Ectodermal cell (in vitro differentiated cells): ENCODE results near the gene MSMB. TPM values are rescaled to one million over a fixed set of nuclear protein-coding genes. Genes with fewer than 3 reads are reported as not detected.
"Not testable (repeated sequence)": the region's sequence is repeated elsewhere in the genome, so short reads cannot be mapped to it uniquely, and the experiment has no call there.

Experiments
- H3K27ac ChIP-seq: 2 replicates; pipeline ENCODE4 v1.7.0; 2013; ENCODE audit warnings: mild to moderate bottlenecking, low read depth, low read length; ENCODE audit not compliant: insufficient read depth, poor library complexity, severe bottlenecking
- H3K27me3 ChIP-seq: 2 replicates; pipeline ENCODE4 v1.7.0; 2013; ENCODE audit warnings: mild to moderate bottlenecking, low read length; ENCODE audit not compliant: insufficient read depth, control insufficient read depth, poor library complexity, severe bottlenecking
- H3K36me3 ChIP-seq: one replicate; pipeline ENCODE4 v1.7.0; 2013; ENCODE audit warnings: low read length; ENCODE audit not compliant: control insufficient read depth, insufficient read depth
- H3K4me1 ChIP-seq: one replicate; pipeline ENCODE4 v1.7.0; 2013; ENCODE audit warnings: low read length; ENCODE audit not compliant: control insufficient read depth, insufficient read depth
- H3K4me3 ChIP-seq: 2 replicates; pipeline ENCODE4 v1.7.0; 2013; ENCODE audit warnings: low read depth, low read length, control low read depth; ENCODE audit not compliant: insufficient read depth
- H3K9me3 ChIP-seq: 2 replicates; pipeline ENCODE4 v1.7.0; 2013; ENCODE audit warnings: mild to moderate bottlenecking, low read length, moderate library complexity; ENCODE audit not compliant: control insufficient read depth
- WGBS, 2 experiments: methylation state at CpG; one replicate each; pipeline ENCODE4 v1.1.7; 2013; ENCODE audit warnings: missing lambda C conversion rate in 2 of 2; 5-methylcytosine and 5-hydroxymethylcytosine counted together
- polyA plus RNA-seq, 4 experiments: library from polyadenylated mRNA; stranded (reverse); fragments of 50-300 nt; gene quantifications; one replicate each; pipeline ENCODE4 v1.2.3, GENCODE V29; 2013

MSMB gene, protein sequence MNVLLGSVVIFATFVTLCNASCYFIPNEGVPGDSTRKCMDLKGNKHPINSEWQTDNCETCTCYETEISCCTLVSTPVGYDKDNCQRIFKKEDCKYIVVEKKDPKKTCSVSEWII
- not detected for polyA plus RNA-seq (2013, experiment 1 of 4)
- not detected for polyA plus RNA-seq (2013, experiment 2 of 4)
- polyA plus RNA-seq (2013, experiment 3 of 4), result not detected
- not detected for polyA plus RNA-seq (2013, experiment 4 of 4)

DNA sequence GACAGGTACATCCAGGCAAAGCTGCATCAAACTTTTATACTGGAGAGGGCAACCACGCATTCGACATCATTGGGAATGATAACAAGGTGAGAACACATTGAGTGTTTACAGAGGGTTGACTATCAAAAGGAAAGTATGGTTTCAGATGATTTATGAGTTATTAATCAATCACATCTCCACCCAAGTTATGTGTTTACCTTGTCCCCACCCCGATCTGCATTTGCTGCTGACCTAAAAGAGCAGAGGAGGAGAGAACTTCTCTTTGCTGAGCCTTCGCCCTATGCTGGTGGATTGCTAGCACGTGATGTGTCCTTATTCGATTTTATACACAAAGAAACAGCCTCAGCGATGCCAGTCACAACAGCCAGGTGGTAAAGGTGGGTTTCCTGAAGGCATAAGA, at the start of gene MSMB:
Gene MSMB, minus strand, starts transcription at position 9 of the 400 bp plus-strand sequence. CDS start 32 bp downstream, outside the sequence.
- Histone ChIP-seq H3K27me3 (peaks cover 16% of the 10 kb centered on the region), H3K36me3 (no peaks in the 10 kb centered on the region), H3K4me1 (no peaks in the 10 kb centered on the region), H3K27ac (no peak within 1 kb of the TSS), H3K4me3 (no peak within 1 kb of the TSS), H3K9me3 (no peaks in the 10 kb centered on the region)
- 93 to 94% methylated on average over 7 of the region's 7 CpGs for WGBS, 2 experiments

DNA sequence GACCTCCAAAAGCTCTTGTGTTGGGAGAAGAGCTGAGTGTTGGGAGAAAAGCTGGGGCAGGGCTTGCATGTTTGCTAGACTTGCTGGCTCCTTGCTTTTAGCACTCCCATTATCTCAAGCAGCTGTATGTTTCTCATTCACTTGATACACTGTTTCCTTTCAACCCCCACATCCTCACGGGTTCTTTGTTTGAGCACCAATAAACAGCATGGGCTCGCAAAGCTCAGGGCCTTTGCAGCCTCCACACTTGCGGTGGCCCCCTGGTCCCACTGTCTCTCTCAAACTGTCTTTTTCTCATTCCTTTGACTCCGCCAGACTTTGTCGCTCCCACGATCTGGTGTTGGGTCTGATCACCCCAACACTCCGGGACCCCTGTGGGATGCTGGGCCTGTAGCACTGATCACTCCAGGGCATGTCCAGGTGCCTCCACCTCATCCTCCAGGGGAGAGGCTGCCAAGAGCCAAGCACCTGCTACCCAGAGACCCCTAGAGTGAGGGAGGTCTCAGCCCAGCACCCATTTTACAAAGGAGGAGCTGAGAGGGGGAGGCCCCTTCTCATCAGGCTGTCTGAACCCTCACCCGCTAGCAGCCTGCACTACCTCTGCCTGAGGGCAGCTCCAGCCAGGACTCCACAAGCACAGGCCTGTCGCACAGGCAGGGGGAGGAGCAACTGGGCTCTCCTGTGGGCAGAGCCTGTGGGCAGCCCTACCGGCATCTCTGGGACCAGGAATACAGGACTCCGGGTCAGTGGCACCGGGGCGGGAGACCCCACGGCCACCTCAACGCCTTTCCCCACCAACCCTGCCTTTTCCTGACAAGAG, 49.1 kb upstream of the MSMB start:
- Histone ChIP-seq H3K36me3 (no peaks in the 10 kb centered on the region), H3K27ac (no peak overlapping the region), H3K9me3 (no peaks in the 10 kb centered on the region), H3K4me3 (no peak overlapping the region), H3K4me1 (peaks cover 7% of the 10 kb centered on the region), H3K27me3 (no peaks in the 10 kb centered on the region)
- WGBS, 2 experiments, result 82 to 83% methylated on average over 15 of the region's 15 CpGs

DNA sequence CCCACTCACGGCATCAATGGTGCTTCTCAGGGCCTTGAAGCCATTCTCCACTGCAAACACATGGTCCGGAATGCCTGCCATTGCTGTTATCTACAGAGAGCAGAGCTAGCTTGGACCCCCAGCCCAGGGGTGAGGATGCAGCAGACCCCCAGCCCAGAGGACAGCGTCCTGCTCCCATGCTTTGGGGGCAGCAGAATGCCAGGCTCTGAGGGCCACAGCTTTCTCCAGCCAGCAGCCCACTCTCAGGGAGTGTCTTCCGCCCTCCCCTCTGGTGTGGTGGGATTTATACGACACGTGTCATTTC, 48.1 kb upstream of the MSMB start:
- no peak overlapping the region for H3K27ac ChIP-seq
- no peak overlapping the region for H3K4me3 ChIP-seq
- H3K27me3 ChIP-seq, result no peaks in the 10 kb centered on the region
- peaks cover 7% of the 10 kb centered on the region for H3K4me1 ChIP-seq
- 90 to 95% methylated on average over 6 of the region's 6 CpGs for WGBS, 2 experiments
- no peaks in the 10 kb centered on the region for H3K36me3 ChIP-seq
- H3K9me3 ChIP-seq, result no peaks in the 10 kb centered on the region

DNA sequence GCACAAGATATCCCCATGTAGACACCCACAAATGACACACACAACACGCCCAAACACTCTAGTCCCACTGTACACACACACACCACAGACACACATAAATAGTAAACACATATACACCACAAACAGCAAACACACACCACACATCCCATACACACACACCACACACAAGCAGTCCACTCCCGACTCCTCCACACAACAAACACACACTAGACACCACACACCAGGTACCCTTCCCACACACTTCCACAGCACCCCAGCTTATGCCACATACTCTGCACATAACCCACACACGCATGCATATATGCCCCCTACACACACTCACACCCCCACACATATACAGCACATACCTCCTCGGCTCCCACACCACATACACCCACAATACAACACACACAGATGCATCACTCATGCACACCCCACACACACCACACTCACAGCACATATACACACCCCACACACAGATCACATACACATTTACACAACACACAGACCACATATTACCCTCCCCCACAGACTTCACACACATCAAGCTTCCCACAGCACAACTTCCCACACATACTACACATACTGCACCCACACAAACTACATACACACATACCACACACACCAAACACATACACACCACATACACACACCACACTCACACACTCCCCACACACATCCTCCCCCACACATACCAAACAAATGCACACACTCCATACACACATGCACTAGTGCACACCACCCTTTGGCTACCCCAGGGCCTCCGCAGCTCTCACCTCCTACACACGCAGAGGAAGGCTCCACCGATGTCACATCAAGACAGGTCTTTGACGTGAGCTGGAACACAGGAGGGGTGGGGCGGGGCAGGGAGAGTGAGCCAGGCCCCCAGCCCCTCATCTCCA, 47.5 kb upstream of the MSMB start:
- not testable (repeated sequence) for H3K9me3 ChIP-seq, H3K4me3 ChIP-seq, H3K4me1 ChIP-seq, H3K27me3 ChIP-seq, H3K36me3 ChIP-seq, H3K27ac ChIP-seq
- 91% methylated on average over 9 of the region's 9 CpGs for WGBS, 2 experiments

DNA sequence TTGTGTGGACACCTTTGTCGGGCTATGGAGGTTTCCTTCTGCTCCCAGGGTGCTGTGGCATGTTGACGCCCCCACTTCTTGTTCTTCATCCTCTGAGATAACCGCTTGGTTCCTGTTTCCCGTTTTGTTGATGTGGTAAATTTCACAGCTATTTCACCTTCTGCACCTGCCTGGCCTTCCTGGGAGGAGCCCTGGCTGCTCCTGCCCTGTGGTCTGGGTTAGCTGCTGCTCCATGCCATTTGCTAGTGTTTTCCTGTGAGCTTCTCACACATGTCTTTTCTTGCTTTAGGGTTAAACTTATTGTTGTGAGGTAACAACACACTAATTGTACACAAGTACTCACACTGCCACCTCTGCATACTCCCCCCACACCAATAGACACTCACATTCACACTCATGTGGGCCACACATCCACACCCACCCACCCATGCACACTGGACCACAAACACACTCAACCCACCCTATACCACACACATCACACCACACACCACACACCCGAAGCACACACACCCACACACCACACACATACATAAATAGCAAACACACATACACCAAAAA, 46.5 kb upstream of the MSMB start:
- Histone ChIP-seq H3K36me3 (no peaks in the 10 kb centered on the region), H3K4me3 (no peak overlapping the region), H3K27ac (no peak overlapping the region), H3K27me3 (no peaks in the 10 kb centered on the region), H3K9me3 (no peaks in the 10 kb centered on the region), H3K4me1 (peaks cover 7% of the 10 kb centered on the region)
- 87 to 93% methylated on average over 5 of the region's 5 CpGs for WGBS, 2 experiments

DNA sequence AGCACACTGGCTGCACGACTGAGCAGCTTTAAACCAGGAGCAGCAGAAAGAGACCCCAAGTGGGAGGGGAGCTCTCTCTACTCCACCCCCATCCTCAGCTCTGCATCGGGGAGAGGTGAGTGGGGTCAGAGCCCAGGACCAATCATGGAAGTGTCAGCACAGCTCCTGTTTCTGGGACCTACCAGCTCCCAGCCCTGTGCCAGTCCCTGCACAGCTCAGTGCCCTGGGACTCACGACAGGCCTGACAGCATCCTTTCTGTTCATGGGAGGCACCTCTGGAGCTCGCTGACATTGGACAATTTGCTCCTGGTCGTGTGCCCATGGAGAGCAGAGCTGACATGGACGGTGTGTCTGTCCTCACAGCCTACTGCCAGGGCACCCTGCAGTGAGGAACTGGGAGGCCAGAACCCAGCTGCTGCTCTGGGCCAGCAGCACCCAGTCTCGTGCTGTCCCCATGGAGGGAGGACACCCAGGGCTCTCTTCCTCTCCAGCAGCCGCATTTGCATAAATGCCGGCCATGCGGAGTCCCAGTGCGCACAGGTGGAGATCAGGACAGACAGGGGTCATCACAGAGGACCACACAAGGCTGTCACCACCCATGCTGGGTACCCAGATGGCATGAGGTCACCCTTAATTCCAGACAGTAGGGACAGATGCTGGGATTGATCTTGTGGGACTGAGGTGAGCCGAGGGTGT, 45.9 kb upstream of the MSMB start:
- H3K36me3 ChIP-seq, result no peaks in the 10 kb centered on the region
- 87% methylated on average over 12 of the region's 12 CpGs for WGBS, 2 experiments
- no peak overlapping the region for H3K4me3 ChIP-seq
- H3K4me1 ChIP-seq, result peaks cover 7% of the 10 kb centered on the region
- no peaks in the 10 kb centered on the region for H3K9me3 ChIP-seq
- H3K27ac ChIP-seq, result no peak overlapping the region
- no peaks in the 10 kb centered on the region for H3K27me3 ChIP-seq

DNA sequence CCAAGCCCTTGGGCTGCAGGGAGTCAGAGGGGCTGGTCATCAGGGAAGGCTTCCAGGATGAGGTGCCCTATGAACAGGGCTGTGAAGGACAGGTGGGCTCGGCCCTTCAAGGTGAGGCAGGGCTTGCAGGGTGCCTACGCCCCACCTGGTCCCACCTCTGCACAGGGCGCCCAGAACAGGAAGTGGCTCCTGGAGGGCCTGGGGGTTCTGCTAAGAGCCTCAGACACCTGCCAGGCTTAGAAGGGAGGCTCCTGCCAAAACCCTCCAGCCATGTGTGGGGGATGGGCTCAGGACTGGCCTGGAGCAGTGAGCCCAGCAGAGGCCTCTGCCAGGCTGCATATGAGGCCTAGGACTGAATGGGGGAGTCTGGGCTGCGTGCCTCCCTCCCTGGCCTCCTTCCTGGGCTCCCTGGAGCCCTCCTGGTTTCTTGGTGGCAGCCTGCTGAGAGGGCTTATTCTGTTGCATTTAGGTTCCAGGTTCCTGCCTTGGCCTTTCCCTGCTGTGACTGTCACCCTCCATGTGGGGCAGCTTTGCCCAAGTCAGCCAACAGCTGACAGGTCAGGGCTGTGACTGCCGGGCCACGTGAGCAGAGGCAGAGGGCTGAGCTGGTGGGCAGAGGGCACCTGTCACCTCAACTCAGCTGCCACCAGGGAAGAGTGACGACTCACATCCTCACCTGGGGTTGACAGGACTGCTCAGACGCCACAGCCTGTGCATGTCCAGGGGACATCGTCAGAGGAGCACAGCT, 45.2 kb upstream of the MSMB start:
- 78 to 79% methylated on average over 9 of the region's 9 CpGs for WGBS, 2 experiments
- H3K27ac ChIP-seq, result no peak overlapping the region
- no peaks in the 10 kb centered on the region for H3K36me3 ChIP-seq
- H3K4me1 ChIP-seq, result peaks cover 7% of the 10 kb centered on the region
- no peaks in the 10 kb centered on the region for H3K27me3 ChIP-seq
- no peaks in the 10 kb centered on the region for H3K9me3 ChIP-seq
- H3K4me3 ChIP-seq, result no peak overlapping the region

DNA sequence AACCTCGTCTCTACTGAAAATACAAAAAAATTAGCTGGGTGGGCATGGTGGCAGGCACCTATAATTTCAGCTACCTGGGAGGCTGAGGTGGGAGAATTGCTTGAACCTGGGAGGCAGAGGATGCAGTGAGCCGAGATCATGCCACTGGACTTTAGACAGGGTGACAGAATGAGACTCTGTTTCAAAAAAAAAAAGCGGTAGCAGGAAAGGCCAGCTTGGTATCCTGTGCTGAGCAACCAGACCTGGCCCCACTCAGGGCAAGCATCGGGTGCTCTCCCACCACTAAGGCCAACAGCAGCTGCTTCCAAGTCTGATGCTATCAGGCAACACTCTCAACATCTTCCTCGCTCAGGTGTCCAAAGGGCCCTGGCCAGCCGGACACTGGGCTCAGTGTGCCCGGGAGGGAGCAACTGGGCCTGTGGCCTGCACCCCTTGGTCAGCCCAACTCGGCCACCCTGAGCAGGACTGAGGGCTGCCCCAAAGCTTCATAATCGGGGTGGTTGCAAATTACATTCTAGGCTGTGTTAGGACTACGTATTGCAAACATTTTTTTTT, 44.3 kb upstream of the MSMB start:
- no peaks in the 10 kb centered on the region for H3K36me3 ChIP-seq
- no peak overlapping the region for H3K4me3 ChIP-seq
- 94 to 96% methylated on average over 10 of the region's 10 CpGs for WGBS, 2 experiments
- H3K27me3 ChIP-seq, result no peaks in the 10 kb centered on the region
- H3K9me3 ChIP-seq, result no peaks in the 10 kb centered on the region
- no peak overlapping the region for H3K27ac ChIP-seq
- peaks cover 4% of the 10 kb centered on the region for H3K4me1 ChIP-seq

DNA sequence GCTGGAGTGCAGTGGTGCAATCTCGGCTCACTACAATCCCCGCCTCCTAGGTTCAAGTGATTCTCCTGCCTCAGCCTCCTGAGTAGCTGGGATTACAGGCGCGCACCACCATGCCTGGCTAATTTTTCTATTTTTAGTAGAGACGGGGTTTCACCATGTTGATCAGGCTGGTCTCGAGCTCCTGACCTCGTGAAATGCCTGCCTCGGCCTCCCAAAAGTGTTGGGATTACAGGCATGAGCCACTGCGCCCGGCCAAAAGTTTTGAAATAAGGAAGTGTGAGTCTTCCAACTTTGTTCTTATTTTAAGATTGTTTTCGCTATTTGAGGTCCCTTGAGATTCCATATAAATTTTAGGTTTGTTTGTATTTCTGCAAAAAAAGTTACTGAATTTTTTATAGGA, 41.3 kb upstream of the MSMB start:
- H3K27me3 ChIP-seq, H3K9me3 ChIP-seq, H3K27ac ChIP-seq, H3K4me1 ChIP-seq, H3K36me3 ChIP-seq, H3K4me3 ChIP-seq: not testable (repeated sequence)
- WGBS, 2 experiments, result 93 to 94% methylated on average over 11 of the region's 11 CpGs
